ENCODE measurements around the gene KCNH4.
A peak's percentile ranks its signal among the peaks of the same experiment; 100 is the strongest.

Gene KCNH4

DNA sequence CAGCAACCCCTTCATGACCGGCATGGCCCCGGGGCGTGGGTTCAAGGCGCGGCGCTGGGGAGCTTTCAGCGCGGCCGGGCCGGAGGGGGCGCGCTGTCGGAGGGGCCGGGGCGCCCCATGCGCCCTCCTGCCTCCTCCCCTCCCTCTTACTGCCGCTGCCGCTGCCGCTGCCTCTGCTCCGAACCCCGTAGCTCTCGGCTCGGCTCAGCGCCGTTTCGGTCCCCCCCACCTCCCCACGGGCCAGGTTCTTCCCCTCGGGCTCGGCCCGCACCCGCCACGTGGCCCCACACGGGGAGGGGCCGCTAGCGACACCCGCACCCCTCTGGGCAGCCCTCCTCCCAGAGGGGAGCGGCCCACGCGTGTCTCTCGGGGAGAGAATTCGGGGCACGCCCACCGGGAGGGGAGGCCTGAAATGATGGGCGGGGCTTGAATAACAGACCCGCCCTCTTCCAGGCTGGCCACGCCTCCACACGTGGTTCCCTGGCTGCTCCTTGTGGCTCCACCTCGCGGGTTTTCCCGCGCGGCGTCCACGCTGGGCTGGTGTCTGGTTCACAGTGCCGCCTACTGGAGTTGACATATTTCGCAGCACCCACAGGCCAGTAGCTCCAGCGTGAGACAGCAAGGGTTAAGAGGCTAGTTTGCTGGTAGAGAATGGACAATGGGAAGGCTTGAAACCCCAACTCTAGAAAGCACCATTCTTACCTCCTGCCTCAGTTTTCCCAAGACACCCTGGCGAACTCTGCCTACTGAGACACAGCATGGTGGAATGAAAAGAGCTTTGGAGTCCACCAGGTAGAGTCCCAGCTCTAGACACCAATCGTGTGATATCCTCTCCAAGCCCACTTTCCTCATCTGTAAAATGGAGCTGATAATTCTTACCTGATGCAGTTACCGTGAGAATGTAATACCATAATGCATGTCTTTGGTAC, at the start of gene KCNH4:
Gene KCNH4, minus strand, starts transcription at position 221 of the 929 bp plus-strand sequence. Its CDS starts 197 bp downstream, at position 24.
- H3K27me3 Mint-ChIP-seq (ENCODE audit: low read depth), result peaks cover 88% of the 10 kb centered on the region
- no peak within 1 kb of the TSS for H3K27ac Mint-ChIP-seq
- H3K4me1 Mint-ChIP-seq, result peaks cover 6% of the 10 kb centered on the region
- H3K4me3 Mint-ChIP-seq, result peak within 1 kb of the TSS; percentile 40 to 51 (median 42)
- no peaks in the 10 kb centered on the region for H3K9me3 Mint-ChIP-seq
- TF ChIP-seq CTCF (IDR thresholded peaks at IDR 0.05; ENCODE audit: unreplicated experiment in 3 of 3), result peak; percentile 22 to 43 (median 31)
- H3K36me3 Mint-ChIP-seq (ENCODE audit: low read depth), result no peaks in the 10 kb centered on the region

GRCh38 chr17:42230225-42230624, 49.3 kb upstream of the KCNH4 start:
- H3K9me3 Mint-ChIP-seq, result no peaks in the 10 kb centered on the region
- TF ChIP-seq CTCF (IDR thresholded peaks at IDR 0.05; ENCODE audit: unreplicated experiment in 3 of 3), result no peak

DNA sequence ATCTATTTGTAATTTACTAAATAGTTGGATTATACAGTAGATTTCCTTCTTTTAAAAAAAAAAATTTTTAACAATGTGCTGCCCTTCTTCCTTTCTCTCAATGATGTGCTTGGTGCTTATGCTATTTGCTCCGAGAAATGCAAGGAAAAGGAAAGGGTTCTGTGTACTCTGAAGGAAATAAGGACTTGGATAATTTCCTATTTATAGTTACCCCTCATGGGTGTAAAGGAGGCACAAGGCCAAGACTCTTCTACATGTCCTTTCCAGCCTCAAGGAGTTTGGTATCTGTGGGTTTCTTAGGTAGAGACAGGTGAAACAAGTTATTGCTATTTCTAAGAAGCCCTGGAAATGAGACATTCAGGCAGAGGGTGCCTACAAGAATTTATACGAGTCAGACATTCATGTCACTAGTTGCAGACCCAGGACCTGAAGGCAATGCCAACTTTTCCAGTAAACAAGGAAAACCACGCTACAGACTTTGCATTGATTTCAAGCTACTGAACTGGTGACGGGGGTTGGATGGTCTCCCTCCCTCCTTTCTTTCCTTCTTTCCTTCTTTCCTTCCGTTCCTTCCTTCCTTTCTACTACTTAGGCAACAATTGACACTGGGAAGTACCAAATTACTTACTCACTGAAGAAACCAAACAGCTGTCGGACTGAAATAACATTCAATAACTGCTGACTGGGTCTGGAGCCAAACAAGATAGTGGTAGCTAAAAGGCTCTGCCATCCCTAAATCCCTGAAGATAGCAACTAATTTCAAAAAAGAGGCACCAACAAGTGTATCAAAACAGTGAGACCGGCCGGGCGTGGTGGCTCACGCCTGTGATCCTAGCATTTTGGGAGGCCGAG, 47.1 kb upstream of the KCNH4 start:
- Mint-ChIP-seq H3K27me3 (ENCODE audit: low read depth) (no peaks in the 10 kb centered on the region), H3K36me3 (ENCODE audit: low read depth) (peaks cover 21% of the 10 kb centered on the region), H3K4me1 (peaks cover 6% of the 10 kb centered on the region), H3K27ac (peak overlapping the region; percentile 22 to 62 (median 56)), H3K9me3 (no peaks in the 10 kb centered on the region), H3K4me3 (peak overlapping the region in 1 of 3 experiments; percentile 25)
- no peak for TF ChIP-seq CTCF (IDR thresholded peaks at IDR 0.05; ENCODE audit: unreplicated experiment in 3 of 3)

More at GRCh38 chr17:42230225-42230624, 49.3 kb upstream of the KCNH4 start:
- Mint-ChIP-seq H3K4me1 (peaks cover 12% of the 10 kb centered on the region), H3K36me3 (ENCODE audit: low read depth) (peaks cover 8% of the 10 kb centered on the region), H3K27ac (no peak overlapping the region), H3K4me3 (no peak overlapping the region), H3K27me3 (ENCODE audit: low read depth) (no peaks in the 10 kb centered on the region)

- peaks cover 6% of the 10 kb centered on the region for H3K4me1 Mint-ChIP-seq
- no peak overlapping the region for H3K4me3 Mint-ChIP-seq
- no peak overlapping the region for H3K27ac Mint-ChIP-seq
- H3K36me3 Mint-ChIP-seq (ENCODE audit: low read depth), result peaks cover 29% of the 10 kb centered on the region
- H3K27me3 Mint-ChIP-seq (ENCODE audit: low read depth), result no peaks in the 10 kb centered on the region
- TF ChIP-seq CTCF (IDR thresholded peaks at IDR 0.05; ENCODE audit: unreplicated experiment in 3 of 3), result no peak
- no peaks in the 10 kb centered on the region for H3K9me3 Mint-ChIP-seq
These were observed 44.7 kb upstream of the KCNH4 start for GRCh38 chr17:42225646-42226045.

DNA sequence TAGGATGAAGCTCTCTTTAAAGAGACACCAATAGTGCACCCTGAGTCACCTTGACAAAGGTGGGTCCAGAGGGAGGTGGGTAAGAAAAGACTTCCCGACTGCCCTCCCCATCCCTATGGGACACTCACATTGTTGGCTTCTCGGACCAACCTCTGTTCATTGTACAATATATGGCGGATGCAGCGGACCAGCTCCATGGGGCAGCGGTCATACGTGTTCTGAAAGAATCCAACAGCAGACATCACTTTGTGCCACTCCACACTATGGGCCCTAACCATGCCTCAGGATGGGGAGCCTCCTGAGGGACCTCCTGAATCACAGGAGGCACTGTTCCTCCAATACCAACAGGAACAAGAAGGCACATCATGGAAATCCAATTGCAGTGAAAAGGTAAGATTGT, 43.7 kb upstream of the KCNH4 start:
- Mint-ChIP-seq H3K4me3 (no peak overlapping the region), H3K4me1 (peaks cover 10% of the 10 kb centered on the region), H3K27ac (no peak overlapping the region), H3K9me3 (no peaks in the 10 kb centered on the region), H3K27me3 (ENCODE audit: low read depth) (no peaks in the 10 kb centered on the region), H3K36me3 (ENCODE audit: low read depth) (peaks cover 32% of the 10 kb centered on the region)
- TF ChIP-seq CTCF (IDR thresholded peaks at IDR 0.05; ENCODE audit: unreplicated experiment in 3 of 3), result no peak

Data from nephron (organoid).